ENCODE data around the gene RBM46.
"Not testable (repeated sequence)": the region's sequence is repeated elsewhere in the genome, so short reads cannot be mapped to it uniquely, and the experiment has no call there.

RBM46 gene

GRCh38 chr4:154838155-154838554 lies 57.1 kb downstream of the RBM46 start:
- DNase-seq (ENCODE audit: low read depth): no peak

- DNase-seq (ENCODE audit: low read depth): no peak
Observed at GRCh38 chr4:154838694-154839093, 57.6 kb downstream of the RBM46 start.

- no peak for DNase-seq (ENCODE audit: low read depth)
Observed at GRCh38 chr4:154854362-154854761, 73.3 kb downstream of the RBM46 start.

GRCh38 chr4:154858166-154858565 lies 77.1 kb downstream of the RBM46 start:
- no peak for DNase-seq (ENCODE audit: low read depth)

- DNase-seq (ENCODE audit: low read depth): no peak
Observed at GRCh38 chr4:154868414-154869194, 87.5 kb downstream of the RBM46 start.

- DNase-seq (ENCODE audit: low read depth): no peak
Observed at GRCh38 chr4:154869301-154869700, 88.2 kb downstream of the RBM46 start.

- no peak for DNase-seq (ENCODE audit: low read depth)
Observed at GRCh38 chr4:154872198-154872597, 91.1 kb downstream of the RBM46 start.

- not testable (repeated sequence) for DNase-seq (ENCODE audit: low read depth)
Observed at GRCh38 chr4:154874049-154874448, 93.0 kb downstream of the RBM46 start.

- DNase-seq (ENCODE audit: low read depth): no peak
Observed at GRCh38 chr4:154877110-154877760, 96.2 kb downstream of the RBM46 start.
